Head of caudate nucleus (tissue), 42 donors: ENCODE measurements around the gene CRYBA1.
"Not testable (repeated sequence)": the region's sequence is repeated elsewhere in the genome, so short reads cannot be mapped to it uniquely, and the experiment has no call there.

Source experiments
- DNase-seq, 42 donors: peaks; one replicate each; pipeline versions ENCODE4 v3.0.0 to v3.0.0-alpha.2; 2020 to 2021; ENCODE audit warnings: mixed read lengths in 7 of 42
- intact Hi-C: fragments of 100-400 bp; cut with DNase I; formaldehyde crosslinking; loops from one replicate; pipeline ENCODE4 v1.15.0; 2022

Gene CRYBA1

GRCh38 chr17:29233301-29233700 is 13.4 kb upstream of the CRYBA1 start:
- peak in 1 of 42 donors; percentile 3 for DNase-seq
- intact Hi-C loops = no loop called here

- intact Hi-C loops, DNase-seq: not testable (repeated sequence)
These were observed 11.7 kb upstream of the CRYBA1 start for GRCh38 chr17:29234972-29235371.

GRCh38 chr17:29235904-29236303 is 10.8 kb upstream of the CRYBA1 start:
- peak in 1 of 42 donors; percentile 2 for DNase-seq
- intact Hi-C loops = no loop called here

- DNase-seq = peak in 1 of 42 donors; percentile 10
- intact Hi-C loops = no loop called here
These were observed 9.1 kb upstream of the CRYBA1 start for GRCh38 chr17:29237476-29238132.

GRCh38 chr17:29238133-29238850 is 8.4 kb upstream of the CRYBA1 start:
- intact Hi-C loops = no loop called here
- DNase-seq = peak in 1 of 42 donors; percentile 8

- intact Hi-C loops = no loop called here
- no peak for DNase-seq
These were observed 6.2 kb upstream of the CRYBA1 start for GRCh38 chr17:29240477-29240876.

GRCh38 chr17:29240968-29241963 is 5.4 kb upstream of the CRYBA1 start:
- intact Hi-C loops = no loop called here

GRCh38 chr17:29242051-29242450 is 4.6 kb upstream of the CRYBA1 start:
- no peak for DNase-seq
- intact Hi-C loops = no loop called here

More at GRCh38 chr17:29240968-29241963, 5.4 kb upstream of the CRYBA1 start:
- DNase-seq = peak in 40 of 42 donors; percentile 19 to 84 (median 46)

- intact Hi-C loops = no loop called here
- DNase-seq = no peak
These were observed 3.9 kb upstream of the CRYBA1 start for GRCh38 chr17:29242790-29243189.

- intact Hi-C loops = no loop called here
- peak in 1 of 42 donors; percentile 26 for DNase-seq
These were observed 2.9 kb upstream of the CRYBA1 start for GRCh38 chr17:29243792-29244191.

GRCh38 chr17:29245401-29245800 is 1.3 kb upstream of the CRYBA1 start:
- no peak for DNase-seq
- intact Hi-C loops = no loop called here

- intact Hi-C loops = no loop called here
- DNase-seq = no peak
These were observed 560 bp downstream of the CRYBA1 start for GRCh38 chr17:29247219-29247618.

- intact Hi-C loops = no loop called here
- DNase-seq = no peak
These were observed 2.2 kb downstream of the CRYBA1 start for GRCh38 chr17:29248845-29249244.

- no peak for DNase-seq
- intact Hi-C loops = no loop called here
These were observed 4.0 kb downstream of the CRYBA1 start for GRCh38 chr17:29250666-29251065.

- intact Hi-C loops = no loop called here
- DNase-seq = no peak
These were observed 4.5 kb downstream of the CRYBA1 start for GRCh38 chr17:29251184-29251583.

GRCh38 chr17:29252101-29252791 is 5.6 kb downstream of the CRYBA1 start:
- no peak for DNase-seq
- intact Hi-C loops = no loop called here

GRCh38 chr17:29253037-29253436 is 6.4 kb downstream of the CRYBA1 start:
- intact Hi-C loops = no loop called here
- DNase-seq = no peak

GRCh38 chr17:29255926-29256522 is 9.4 kb downstream of the CRYBA1 start:
- intact Hi-C loops = no loop called here
- no peak for DNase-seq
